NCI-H1930 (cell line): ENCODE results near the gene ACBD6.
"Not testable (repeated sequence)": the region's sequence is repeated elsewhere in the genome, so short reads cannot be mapped to it uniquely, and the experiment has no call there.

Experiments
- DNase-seq, 2 experiments: peaks; one replicate each; lab custom pipeline; 2025; lab: John Stamatoyannopoulos, UW

Gene ACBD6

GRCh38 chr1:180415236-180415848 lies 87.0 kb downstream of the ACBD6 start:
- no peak for DNase-seq

GRCh38 chr1:180412583-180412982 lies 89.8 kb downstream of the ACBD6 start:
- no peak for DNase-seq

DNA sequence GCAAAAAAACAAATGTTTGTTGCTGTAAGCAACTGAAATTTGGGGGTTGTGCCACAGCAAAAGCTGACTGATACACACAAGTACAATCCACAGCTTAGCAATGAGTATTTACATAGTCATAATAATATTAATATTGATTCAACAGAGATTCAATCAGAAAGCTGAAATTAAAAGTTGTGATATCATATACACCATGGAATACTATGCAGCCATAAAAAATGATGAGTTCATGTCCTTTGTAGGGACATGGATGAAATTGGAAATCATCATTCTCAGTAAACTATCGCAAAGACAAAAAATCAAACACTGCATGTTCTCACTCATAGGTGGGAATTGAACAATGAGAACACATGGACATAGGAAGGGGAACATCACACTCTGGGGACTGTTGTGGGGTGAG lies 94.2 kb downstream of the ACBD6 start:
- DNase-seq, result not testable (repeated sequence)

DNA sequence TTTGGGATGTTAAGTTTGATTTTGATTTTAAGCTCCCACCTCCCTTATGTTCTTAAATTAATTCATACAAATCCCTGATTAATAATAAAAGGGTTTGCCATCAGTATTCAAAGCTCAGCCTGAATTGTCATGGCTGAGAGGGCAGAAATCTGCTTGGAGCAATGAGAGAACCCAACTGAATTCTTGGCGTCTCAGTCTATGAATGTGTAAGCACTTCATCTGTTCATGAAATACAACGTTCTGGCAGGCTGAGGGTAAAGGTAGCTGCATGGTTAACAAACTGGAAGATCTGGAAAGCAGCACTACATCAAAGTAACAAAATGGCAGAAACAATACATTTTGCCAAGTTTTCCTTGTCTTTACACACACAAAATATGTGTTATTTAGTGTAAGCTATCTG lies 95.3 kb downstream of the ACBD6 start:
- DNase-seq, result no peak

GRCh38 chr1:180402551-180402950 lies 99.8 kb downstream of the ACBD6 start:
- DNase-seq, result no peak

DNA sequence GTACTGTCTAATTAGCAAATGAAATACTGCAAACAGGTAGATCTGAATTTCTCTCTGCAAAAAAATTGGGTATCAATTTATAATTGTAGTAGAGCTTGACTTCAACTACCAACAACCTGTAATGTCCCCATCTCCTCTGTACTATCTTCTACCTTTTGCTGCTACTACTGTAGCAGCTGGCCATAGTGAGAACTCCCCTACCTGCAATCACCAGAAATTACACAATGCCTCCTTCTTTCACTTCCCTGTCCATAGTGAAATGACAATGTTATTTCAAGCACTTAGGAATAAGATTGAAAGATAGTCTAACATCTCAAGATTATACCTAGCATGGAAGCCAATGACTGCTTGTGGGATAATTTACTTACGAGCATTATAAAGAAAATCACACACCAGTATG lies 100.4 kb downstream of the ACBD6 start:
- DNase-seq, result no peak

GRCh38 chr1:180397175-180397574 lies 105.2 kb downstream of the ACBD6 start:
- no peak for DNase-seq

- DNase-seq, result no peak
Measured at GRCh38 chr1:180392427-180393145, 109.8 kb downstream of the ACBD6 start.

DNA sequence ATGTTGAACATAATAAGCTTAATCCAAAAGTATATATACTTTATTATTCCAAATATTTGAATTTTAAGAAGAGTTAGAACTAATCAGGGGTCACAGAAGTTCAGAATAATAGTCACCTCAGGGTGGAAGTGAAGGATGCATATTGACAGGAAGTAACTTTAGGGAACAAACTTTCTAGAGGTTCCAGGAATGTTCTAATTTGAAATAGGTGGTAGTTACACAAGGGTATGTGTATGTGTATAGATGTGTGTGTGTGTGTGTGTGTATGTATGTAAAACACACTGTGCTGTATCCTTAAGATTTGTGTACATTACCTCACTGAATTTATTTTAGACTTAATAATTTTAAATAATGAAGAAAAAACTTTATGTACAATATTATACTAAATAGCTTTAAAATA lies 110.4 kb downstream of the ACBD6 start:
- no peak for DNase-seq

- DNase-seq, result no peak
Measured at GRCh38 chr1:180387413-180387812, 115.0 kb downstream of the ACBD6 start.

DNA sequence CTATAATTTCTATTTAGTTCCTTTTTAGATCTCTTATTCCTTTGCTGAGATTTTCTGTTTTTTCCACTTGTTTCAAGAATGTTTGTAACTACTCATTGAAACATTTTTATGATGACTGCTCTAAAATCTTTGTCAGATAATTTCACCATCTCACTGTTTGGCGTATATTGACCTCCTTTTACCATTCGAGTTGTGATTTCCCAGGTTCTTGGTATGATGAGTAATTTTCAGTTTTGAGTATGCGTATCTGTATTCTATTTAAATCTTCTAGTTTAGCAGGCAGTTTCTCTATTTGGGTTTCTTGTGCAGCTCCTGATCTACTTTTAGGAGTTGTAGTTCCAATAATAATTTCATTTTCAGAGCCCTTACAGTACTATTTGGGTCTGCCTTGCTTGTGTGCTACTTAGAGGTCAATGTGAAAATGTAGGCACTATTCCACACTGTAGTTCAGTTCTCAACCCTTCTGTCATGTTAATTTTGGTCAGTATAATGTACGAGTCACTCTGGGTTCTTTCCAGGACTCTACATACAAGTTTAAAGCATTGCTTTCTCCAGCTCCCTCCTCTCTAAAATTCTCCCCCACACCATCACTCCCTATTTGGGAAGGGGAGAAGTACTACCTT lies 115.5 kb downstream of the ACBD6 start:
- no peak for DNase-seq

GRCh38 chr1:180385144-180385543 lies 117.2 kb downstream of the ACBD6 start:
- DNase-seq, result no peak

GRCh38 chr1:180384286-180385005 lies 117.9 kb downstream of the ACBD6 start:
- no peak for DNase-seq

DNA sequence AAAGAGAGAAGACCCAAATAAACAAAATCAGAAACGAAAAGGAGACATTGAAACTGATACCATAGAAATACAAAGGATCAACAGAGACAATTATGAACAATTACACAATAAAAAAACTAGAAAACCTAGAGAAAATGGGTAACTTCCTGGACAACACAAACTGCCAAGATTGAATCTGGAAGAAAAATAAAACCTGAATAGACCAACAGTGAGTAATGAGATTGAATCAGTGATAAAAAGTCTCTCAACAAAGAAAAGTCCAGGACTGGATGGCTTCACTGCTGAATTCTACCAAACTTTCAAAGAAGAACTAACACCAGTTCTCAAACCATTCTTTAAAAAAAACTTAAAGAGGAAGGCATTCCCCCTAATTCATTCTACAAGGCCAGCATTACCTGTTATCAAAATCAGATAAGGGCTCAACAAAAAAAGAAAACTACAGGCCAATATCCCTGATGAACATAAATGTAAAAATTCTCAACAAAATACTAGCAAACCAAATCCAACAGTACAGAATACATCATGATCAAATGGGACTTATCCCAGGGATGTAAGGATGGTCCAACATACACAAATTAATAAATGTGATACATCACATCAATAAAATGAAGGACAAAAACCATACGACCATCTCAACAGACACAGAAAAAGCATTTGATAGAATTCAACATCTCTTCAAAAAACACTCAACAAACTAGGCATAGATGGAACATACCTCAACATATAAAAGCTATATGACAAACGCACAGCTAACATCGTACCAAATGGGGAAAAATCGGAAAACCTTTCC lies 119.9 kb downstream of the ACBD6 start:
- DNase-seq, result no peak

DNA sequence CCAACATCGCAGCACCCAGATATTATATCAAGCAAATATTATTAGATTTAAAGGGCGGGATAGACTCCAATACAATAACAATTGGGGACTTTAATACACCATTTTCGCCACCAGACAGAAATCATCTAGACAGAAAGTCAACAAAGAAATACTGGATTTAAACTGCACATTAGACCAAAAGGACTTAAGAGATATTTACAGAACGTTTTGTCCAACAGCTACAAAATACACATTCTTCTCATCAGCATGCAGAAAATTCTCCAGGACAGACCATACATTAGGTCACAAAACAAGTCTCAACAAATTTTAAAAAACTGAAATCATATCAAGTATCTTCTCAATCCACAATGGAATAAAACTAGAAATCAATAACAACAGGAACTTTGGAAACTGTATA lies 121.2 kb downstream of the ACBD6 start:
- DNase-seq, result no peak

GRCh38 chr1:180380259-180381183 lies 121.9 kb downstream of the ACBD6 start:
- DNase-seq, result no peak

GRCh38 chr1:180376800-180377199 lies 125.6 kb downstream of the ACBD6 start:
- DNase-seq, result no peak

GRCh38 chr1:180376253-180376652 lies 126.1 kb downstream of the ACBD6 start:
- DNase-seq, result no peak

GRCh38 chr1:180372728-180373127 lies 129.6 kb downstream of the ACBD6 start:
- no peak for DNase-seq

GRCh38 chr1:180370597-180370996 lies 131.8 kb downstream of the ACBD6 start:
- no peak for DNase-seq

- no peak for DNase-seq
Measured at GRCh38 chr1:180370188-180370587, 132.2 kb downstream of the ACBD6 start.
